ENCODE measurements around the gene EXOSC1. TPM values are rescaled to one million over a fixed set of nuclear protein-coding genes. Genes with fewer than 3 reads are reported as not detected.
"Not testable (repeated sequence)": the region's sequence is repeated elsewhere in the genome, so short reads cannot be mapped to it uniquely, and the experiment has no call there.

EXOSC1 gene
- polyA plus RNA-seq, result 60.6 TPM

GRCh38 chr10:97445722-97446639 is at the start of gene EXOSC1, which contains the start of gene ZDHHC16:
EXOSC1 (minus strand) TSS chr10:97446006; CDS start chr10:97445985, 21 bp downstream.
ZDHHC16 (plus strand) TSS chr10:97446175; CDS start chr10:97451676, 5,501 bp downstream.
- peak within 1 kb of the TSS; percentile 99 to 100 (median 99) for H3K4me3 Mint-ChIP-seq
- H3K9me3 Mint-ChIP-seq, result no peaks in the 10 kb centered on the region
- H3K27ac Mint-ChIP-seq, result peak within 1 kb of the TSS; percentile 90 to 96 (median 93)
- peaks cover 3% of the 10 kb centered on the region for H3K36me3 Mint-ChIP-seq
- peaks cover 23 to 41% (median 31%) of the 10 kb centered on the region in 3 donors for H3K4me1 Mint-ChIP-seq
- no peaks in the 10 kb centered on the region for H3K27me3 Mint-ChIP-seq

GRCh38 chr10:97494863-97495506 is 49.2 kb upstream of the EXOSC1 start:
- H3K9me3 Mint-ChIP-seq, result no peaks in the 10 kb centered on the region
- peaks cover 5% of the 10 kb centered on the region for H3K27me3 Mint-ChIP-seq
- peak overlapping the region in 2 of 3 donors; percentile 47 to 53 for H3K27ac Mint-ChIP-seq
- H3K4me1 Mint-ChIP-seq, result peaks cover 4 to 34% (median 27%) of the 10 kb centered on the region in 3 donors
- H3K4me3 Mint-ChIP-seq, result peak overlapping the region in 2 of 4 donors; percentile 25 to 49
- H3K36me3 Mint-ChIP-seq, result no peaks in the 10 kb centered on the region

GRCh38 chr10:97494151-97494550 is 48.3 kb upstream of the EXOSC1 start:
- no peaks in the 10 kb centered on the region for H3K36me3 Mint-ChIP-seq
- H3K4me1 Mint-ChIP-seq, result peaks cover 10 to 34% (median 30%) of the 10 kb centered on the region in 3 donors
- no peak overlapping the region for H3K27ac Mint-ChIP-seq
- no peaks in the 10 kb centered on the region for H3K27me3 Mint-ChIP-seq
- H3K9me3 Mint-ChIP-seq, result no peaks in the 10 kb centered on the region
- H3K4me3 Mint-ChIP-seq, result no peak overlapping the region

- Mint-ChIP-seq H3K27ac (peak overlapping the region in 1 of 3 donors; percentile 55), H3K27me3 (no peaks in the 10 kb centered on the region), H3K9me3 (no peaks in the 10 kb centered on the region), H3K4me1 (peaks cover 11 to 23% (median 21%) of the 10 kb centered on the region in 3 donors), H3K4me3 (no peak overlapping the region), H3K36me3 (no peaks in the 10 kb centered on the region)
Observed at GRCh38 chr10:97490592-97490991, 44.8 kb upstream of the EXOSC1 start.

- no peak overlapping the region for H3K4me3 Mint-ChIP-seq
- H3K27me3 Mint-ChIP-seq, result no peaks in the 10 kb centered on the region
- no peak overlapping the region for H3K27ac Mint-ChIP-seq
- H3K9me3 Mint-ChIP-seq, result no peaks in the 10 kb centered on the region
- H3K36me3 Mint-ChIP-seq, result peaks cover 2% of the 10 kb centered on the region
- peaks cover 9 to 11% (median 11%) of the 10 kb centered on the region in 3 donors for H3K4me1 Mint-ChIP-seq
Observed at GRCh38 chr10:97485647-97486281, 40.0 kb upstream of the EXOSC1 start.

- no peak overlapping the region for H3K4me3 Mint-ChIP-seq
- peaks cover 4% of the 10 kb centered on the region for H3K36me3 Mint-ChIP-seq
- H3K27me3 Mint-ChIP-seq, result no peaks in the 10 kb centered on the region
- H3K9me3 Mint-ChIP-seq, result no peaks in the 10 kb centered on the region
- H3K4me1 Mint-ChIP-seq, result peaks cover 1 to 5% (median 4%) of the 10 kb centered on the region in 3 donors
- H3K27ac Mint-ChIP-seq, result no peak overlapping the region
Observed at GRCh38 chr10:97483921-97484320, 38.1 kb upstream of the EXOSC1 start.

- Mint-ChIP-seq H3K9me3 (no peaks in the 10 kb centered on the region), H3K4me1 (peaks cover 1 to 5% (median 2%) of the 10 kb centered on the region in 3 donors), H3K36me3 (peaks cover 4% of the 10 kb centered on the region), H3K4me3 (no peak overlapping the region), H3K27ac (no peak overlapping the region), H3K27me3 (no peaks in the 10 kb centered on the region)
Observed at GRCh38 chr10:97483506-97483905, 37.7 kb upstream of the EXOSC1 start.

GRCh38 chr10:97482381-97482780 is 36.6 kb upstream of the EXOSC1 start:
- Mint-ChIP-seq H3K27ac (no peak overlapping the region), H3K4me1 (peaks cover 0 to 5% (median 1%) of the 10 kb centered on the region in 3 donors), H3K27me3 (no peaks in the 10 kb centered on the region), H3K4me3 (no peak overlapping the region), H3K9me3 (no peaks in the 10 kb centered on the region), H3K36me3 (peaks cover 9% of the 10 kb centered on the region)

GRCh38 chr10:97481071-97481470 is 35.3 kb upstream of the EXOSC1 start:
- no peaks in the 10 kb centered on the region for H3K9me3 Mint-ChIP-seq
- no peaks in the 10 kb centered on the region for H3K27me3 Mint-ChIP-seq
- H3K4me1 Mint-ChIP-seq, result peaks cover 0 to 3% (median 1%) of the 10 kb centered on the region in 3 donors
- H3K36me3 Mint-ChIP-seq, result peaks cover 11% of the 10 kb centered on the region
- H3K4me3 Mint-ChIP-seq, result no peak overlapping the region
- no peak overlapping the region for H3K27ac Mint-ChIP-seq

GRCh38 chr10:97479939-97480338 is 34.1 kb upstream of the EXOSC1 start:
- peaks cover 0 to 2% (median 0%) of the 10 kb centered on the region in 3 donors for H3K9me3 Mint-ChIP-seq
- H3K4me1 Mint-ChIP-seq, result peaks cover 0 to 3% (median 0%) of the 10 kb centered on the region in 3 donors
- H3K4me3 Mint-ChIP-seq, result no peak overlapping the region
- H3K27ac Mint-ChIP-seq, result no peak overlapping the region
- H3K36me3 Mint-ChIP-seq, result peaks cover 18% of the 10 kb centered on the region
- H3K27me3 Mint-ChIP-seq, result no peaks in the 10 kb centered on the region

GRCh38 chr10:97479410-97479809 is 33.6 kb upstream of the EXOSC1 start:
- H3K27me3 Mint-ChIP-seq, H3K4me3 Mint-ChIP-seq, H3K4me1 Mint-ChIP-seq, H3K9me3 Mint-ChIP-seq, H3K27ac Mint-ChIP-seq: not testable (repeated sequence)
- peaks cover 21% of the 10 kb centered on the region for H3K36me3 Mint-ChIP-seq

- Mint-ChIP-seq H3K27me3 (no peaks in the 10 kb centered on the region), H3K9me3 (peaks cover 0 to 3% (median 0%) of the 10 kb centered on the region in 3 donors), H3K4me1 (no peaks in the 10 kb centered on the region), H3K36me3 (peaks cover 19% of the 10 kb centered on the region), H3K27ac (no peak overlapping the region), H3K4me3 (no peak overlapping the region)
Observed at GRCh38 chr10:97475936-97476594, 30.3 kb upstream of the EXOSC1 start.

GRCh38 chr10:97474918-97475317 is 29.1 kb upstream of the EXOSC1 start:
- H3K27ac Mint-ChIP-seq, result no peak overlapping the region
- peaks cover 17% of the 10 kb centered on the region for H3K36me3 Mint-ChIP-seq

GRCh38 chr10:97468781-97469180 is 23.0 kb upstream of the EXOSC1 start:
- not testable (repeated sequence) for H3K9me3 Mint-ChIP-seq, H3K27me3 Mint-ChIP-seq, H3K4me1 Mint-ChIP-seq, H3K36me3 Mint-ChIP-seq, H3K4me3 Mint-ChIP-seq
- H3K27ac Mint-ChIP-seq, result peak overlapping the region in 1 of 3 donors; percentile 59

More at GRCh38 chr10:97474918-97475317, 29.1 kb upstream of the EXOSC1 start:
- H3K9me3 Mint-ChIP-seq, result peaks cover 0 to 3% (median 0%) of the 10 kb centered on the region in 3 donors
- H3K4me3 Mint-ChIP-seq, result no peak overlapping the region
- no peaks in the 10 kb centered on the region for H3K4me1 Mint-ChIP-seq
- H3K27me3 Mint-ChIP-seq, result no peaks in the 10 kb centered on the region
